Body of pancreas (tissue), 4 donors: Measurements from ENCODE around the gene S100Z.

Experiments used
- POLR2A ChIP-seq, 3 donors: fragments of 450-650 bp; IDR thresholded peaks; one replicate each; pipeline ENCODE4 v1.6.1; 2016; ENCODE audit warnings: antibody characterized with exemption in 3 of 3, mild to moderate bottlenecking in 2 of 3
- TF ChIP-seq, protein P1 (sequence below), 7 experiments: fragments of 450-650 bp in 4 of 7; fragments of 200-600 bp in 3 of 7; sonication (generic) in 3 of 7; IDR thresholded peaks; one replicate each; pipeline ENCODE4 v1.5.1; 2016 to 2019; ENCODE audit warnings: antibody characterized with exemption in 7 of 7

DNA sequence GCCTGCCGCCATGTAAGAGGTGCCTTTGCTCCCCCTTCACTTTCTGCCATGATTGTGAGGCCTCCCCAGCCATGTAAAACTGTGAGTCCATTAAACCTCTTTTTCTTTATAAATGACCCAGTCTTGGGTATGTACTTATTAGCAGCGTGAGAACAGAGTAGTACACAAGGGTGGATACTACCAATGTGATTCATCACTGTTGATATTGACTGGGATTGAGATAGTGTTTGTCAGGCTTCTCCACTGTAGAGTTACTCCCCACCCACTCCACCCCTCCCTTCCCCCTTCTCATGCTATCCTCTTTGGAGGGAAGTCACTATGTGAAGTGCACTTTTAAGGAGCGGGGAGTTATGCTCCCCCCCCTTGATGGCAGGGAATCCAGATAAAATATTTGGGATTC is 91.6 kb downstream of the S100Z start:
- TF ChIP-seq, protein P1, sequence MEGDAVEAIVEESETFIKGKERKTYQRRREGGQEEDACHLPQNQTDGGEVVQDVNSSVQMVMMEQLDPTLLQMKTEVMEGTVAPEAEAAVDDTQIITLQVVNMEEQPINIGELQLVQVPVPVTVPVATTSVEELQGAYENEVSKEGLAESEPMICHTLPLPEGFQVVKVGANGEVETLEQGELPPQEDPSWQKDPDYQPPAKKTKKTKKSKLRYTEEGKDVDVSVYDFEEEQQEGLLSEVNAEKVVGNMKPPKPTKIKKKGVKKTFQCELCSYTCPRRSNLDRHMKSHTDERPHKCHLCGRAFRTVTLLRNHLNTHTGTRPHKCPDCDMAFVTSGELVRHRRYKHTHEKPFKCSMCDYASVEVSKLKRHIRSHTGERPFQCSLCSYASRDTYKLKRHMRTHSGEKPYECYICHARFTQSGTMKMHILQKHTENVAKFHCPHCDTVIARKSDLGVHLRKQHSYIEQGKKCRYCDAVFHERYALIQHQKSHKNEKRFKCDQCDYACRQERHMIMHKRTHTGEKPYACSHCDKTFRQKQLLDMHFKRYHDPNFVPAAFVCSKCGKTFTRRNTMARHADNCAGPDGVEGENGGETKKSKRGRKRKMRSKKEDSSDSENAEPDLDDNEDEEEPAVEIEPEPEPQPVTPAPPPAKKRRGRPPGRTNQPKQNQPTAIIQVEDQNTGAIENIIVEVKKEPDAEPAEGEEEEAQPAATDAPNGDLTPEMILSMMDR (IDR thresholded peaks at IDR 0.05) = no peak
- TF ChIP-seq POLR2A (IDR thresholded peaks at IDR 0.05) = no peak
